K562 (cell line): ENCODE measurements around the gene CARM1. TPM values are rescaled to one million over a fixed set of nuclear protein-coding genes. Genes with fewer than 3 reads are reported as not detected.

Source experiments
- CUX1 ChIP-seq: fragments of 200-800 bp; sonication (Bioruptor generic); IDR thresholded peaks from 2 replicates; pipeline ENCODE4 v1.6.1; 2016; ENCODE audit warnings: missing genetic modification characterization, missing compliant biosample characterization
- FOXA3 ChIP-seq, 2 experiments: fragments of 450-650 bp in 1 of 2; sonication (generic) in 1 of 2; formaldehyde crosslinking; IDR thresholded peaks in 1 of 2; conservative IDR thresholded peaks in 1 of 2; 2 replicates each; pipeline versions ENCODE4 v1.4.0 to v1.8.0; 2020 to 2022; ENCODE audit warnings: mild to moderate bottlenecking in 2 of 2, missing genetic modification reagents in 1 of 2
- FOXP1 ChIP-seq: sonication (generic); formaldehyde crosslinking; IDR thresholded peaks from 2 replicates; pipeline ENCODE4 v1.8.0; 2022; ENCODE audit warnings: mild to moderate bottlenecking, missing genetic modification reagents
- MCM2 ChIP-seq: fragments of 450-650 bp; IDR thresholded peaks from 2 replicates; pipeline ENCODE4 v1.6.1; 2017; ENCODE audit warnings: low read depth, mild to moderate bottlenecking
- NFXL1 ChIP-seq: fragments of 450-650 bp; formaldehyde crosslinking; IDR thresholded peaks from 2 replicates; pipeline ENCODE4 v1.4.0; 2021; ENCODE audit warnings: mild to moderate bottlenecking
- POLR3G ChIP-seq: IDR thresholded peaks from 2 replicates; pipeline ENCODE4 v1.6.1; 2011; ENCODE audit not compliant: insufficient read length, insufficient replicate concordance; ENCODE audit errors: extremely low read depth
- SIN3A ChIP-seq, 2 experiments: fragments of 150-350 bp in 1 of 2; IDR thresholded peaks; 2 replicates each; pipeline ENCODE4 v1.6.1; 2011 to 2016; ENCODE audit warnings: borderline replicate concordance in 2 of 2, low read depth in 2 of 2, low read length in 2 of 2, mild to moderate bottlenecking in 2 of 2, moderate library complexity in 2 of 2; ENCODE audit not compliant: control insufficient read depth in 1 of 2
- ZNF311 ChIP-seq: fragments of 250-450 bp; sonication (Bioruptor Pico); IDR thresholded peaks from 2 replicates; pipeline ENCODE4 v1.4.0; 2020; ENCODE audit warnings: mild to moderate bottlenecking, moderate library complexity
- ZNF316 ChIP-seq: fragments of 450-650 bp; IDR thresholded peaks from 2 replicates; pipeline ENCODE4 v1.6.1; 2016
- polyA plus RNA-seq, 8 experiments: library from polyadenylated mRNA; depleted of rRNA in 4 of 8; stranded (reverse) in 5 of 8; unstranded in 3 of 8; fragments of >200 nt; fragmentation: Nextera tagmentation in 2 of 8; fragmentation: Illumina TruSeq in 1 of 8; extraction: Ambion mirVana in 2 of 8; extraction: Trizol in 1 of 8; gene quantifications; 2 replicates each; pipeline versions ENCODE4 v1.2.1 to v1.2.3, GENCODE V29; 2011 to 2014; ENCODE audit warnings: inconsistent platforms in 1 of 8, missing spikeins in 1 of 8
- total RNA-seq, 7 experiments: library from RNA; depleted of rRNA in 6 of 7; stranded (reverse); fragments of >200 nt in 6 of 7; fragmentation: Illumina TruSeq in 2 of 7; extraction: Trizol in 2 of 7; gene quantifications; 2 replicates each; pipeline versions ENCODE4 v1.2.1 to v1.2.3, GENCODE V29; 2011 to 2021; ENCODE audit warnings: low replicate concordance in 1 of 7
- TF ChIP-seq, protein P1 (sequence below): fragments of 450-650 bp; formaldehyde crosslinking; IDR thresholded peaks from 2 replicates; pipeline ENCODE4 v1.4.0; 2020; ENCODE audit warnings: mild to moderate bottlenecking, moderate library complexity

The CARM1 gene
- total and polyA plus RNA-seq, 9 of the 15 experiments (the other 6 are each of a cell fraction or from before 2014, with no cell fraction given), result 0.36 to 86.0 (median 29.7) TPM

- TF ChIP-seq CUX1 (CRISPR knock-in tag), result no peak
- TF ChIP-seq MCM2, result no peak
- TF ChIP-seq FOXA3 (CRISPR knock-in tag; conservative IDR thresholded peaks at IDR 0.05 in 1 of 2, IDR thresholded peaks at IDR 0.05 in 1 of 2), result no peak
- no peak for TF ChIP-seq ZNF316
- TF ChIP-seq ZNF311 (CRISPR knock-in tag), result no peak
- no peak for TF ChIP-seq NFXL1 (CRISPR knock-in tag)
- TF ChIP-seq POLR3G, result no peak
- TF ChIP-seq, protein P1, sequence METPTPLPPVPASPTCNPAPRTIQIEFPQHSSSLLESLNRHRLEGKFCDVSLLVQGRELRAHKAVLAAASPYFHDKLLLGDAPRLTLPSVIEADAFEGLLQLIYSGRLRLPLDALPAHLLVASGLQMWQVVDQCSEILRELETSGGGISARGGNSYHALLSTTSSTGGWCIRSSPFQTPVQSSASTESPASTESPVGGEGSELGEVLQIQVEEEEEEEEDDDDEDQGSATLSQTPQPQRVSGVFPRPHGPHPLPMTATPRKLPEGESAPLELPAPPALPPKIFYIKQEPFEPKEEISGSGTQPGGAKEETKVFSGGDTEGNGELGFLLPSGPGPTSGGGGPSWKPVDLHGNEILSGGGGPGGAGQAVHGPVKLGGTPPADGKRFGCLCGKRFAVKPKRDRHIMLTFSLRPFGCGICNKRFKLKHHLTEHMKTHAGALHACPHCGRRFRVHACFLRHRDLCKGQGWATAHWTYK (CRISPR knock-in tag), result peak; percentile 87
- TF ChIP-seq FOXP1 (CRISPR knock-in tag), result no peak
- peak in 1 of 2 experiments; percentile 44; a peak in 1 of 4 replicates for TF ChIP-seq SIN3A (IDR thresholded peaks at IDR 0.05; ENCODE audit: borderline replicate concordance in 2 of 2, control insufficient read depth in 1 of 2, low read depth in 2 of 2, low read length in 2 of 2)
These were observed 56.6 kb downstream of the CARM1 start (continued) for GRCh38 chr19:10927730-10928562.
